Fibroblast of lung (primary cell): ENCODE results near the gene CAPN15.

Experiments used
- CTCF ChIP-seq, 2 donors: IDR thresholded peaks in 1 of 2; conservative IDR thresholded peaks in 1 of 2; 1 replicate in 1 of 2; 2 replicates in 1 of 2; pipeline ENCODE4 v1.5.1; 2011 to 2012; ENCODE audit warnings: low read length in 2 of 2, control low read depth in 1 of 2, inconsistent platforms in 1 of 2, low read depth in 1 of 2, mild to moderate bottlenecking in 1 of 2
- EZH2 ChIP-seq: IDR thresholded peaks from 2 replicates; pipeline ENCODE4 v1.5.1; 2012; ENCODE audit warnings: low read length, control low read depth, mild to moderate bottlenecking; ENCODE audit errors: missing control alignments

GRCh38 chr16:591892-592517 lies 64.5 kb downstream of the CAPN15 start:
- no peak for TF ChIP-seq EZH2
- TF ChIP-seq CTCF (conservative IDR thresholded peaks at IDR 0.05 in 1 of 2, IDR thresholded peaks at IDR 0.05 in 1 of 2; ENCODE audit: low read depth in 1 of 2, low read length in 2 of 2) = no peak
